Raji (cell line): ENCODE results near the gene PARD3B.

Experiments
- POLR2A ChIP-seq: IDR thresholded peaks from 2 replicates; pipeline ENCODE4 v1.6.1; 2011; ENCODE audit warnings: low read depth, low read length, control low read depth; ENCODE audit not compliant: insufficient read depth

The PARD3B gene

GRCh38 chr2:204771721-204772120 lies 226.4 kb downstream of the PARD3B start:
- TF ChIP-seq POLR2A = no peak

DNA sequence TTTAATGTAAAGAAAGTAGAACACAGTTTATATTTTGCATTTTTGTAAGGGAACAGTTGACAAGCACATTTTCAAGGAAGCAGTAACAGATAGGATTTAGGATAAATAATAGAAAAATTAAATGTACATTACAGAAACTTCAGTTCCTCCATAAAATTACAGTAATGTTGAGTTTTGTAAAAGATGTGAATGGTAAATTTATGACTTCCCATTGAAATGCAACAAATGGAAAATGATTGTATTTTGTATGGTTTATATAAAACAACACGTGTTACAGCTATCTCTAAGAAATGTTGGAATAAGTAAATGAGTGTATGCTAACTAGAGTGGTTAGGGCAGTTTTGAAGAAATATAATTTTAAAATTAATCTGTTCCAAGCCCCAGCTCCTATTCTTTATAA lies 227.3 kb downstream of the PARD3B start:
- TF ChIP-seq POLR2A = no peak

- no peak for TF ChIP-seq POLR2A
Observed at GRCh38 chr2:204775766-204776165, 230.5 kb downstream of the PARD3B start.

DNA sequence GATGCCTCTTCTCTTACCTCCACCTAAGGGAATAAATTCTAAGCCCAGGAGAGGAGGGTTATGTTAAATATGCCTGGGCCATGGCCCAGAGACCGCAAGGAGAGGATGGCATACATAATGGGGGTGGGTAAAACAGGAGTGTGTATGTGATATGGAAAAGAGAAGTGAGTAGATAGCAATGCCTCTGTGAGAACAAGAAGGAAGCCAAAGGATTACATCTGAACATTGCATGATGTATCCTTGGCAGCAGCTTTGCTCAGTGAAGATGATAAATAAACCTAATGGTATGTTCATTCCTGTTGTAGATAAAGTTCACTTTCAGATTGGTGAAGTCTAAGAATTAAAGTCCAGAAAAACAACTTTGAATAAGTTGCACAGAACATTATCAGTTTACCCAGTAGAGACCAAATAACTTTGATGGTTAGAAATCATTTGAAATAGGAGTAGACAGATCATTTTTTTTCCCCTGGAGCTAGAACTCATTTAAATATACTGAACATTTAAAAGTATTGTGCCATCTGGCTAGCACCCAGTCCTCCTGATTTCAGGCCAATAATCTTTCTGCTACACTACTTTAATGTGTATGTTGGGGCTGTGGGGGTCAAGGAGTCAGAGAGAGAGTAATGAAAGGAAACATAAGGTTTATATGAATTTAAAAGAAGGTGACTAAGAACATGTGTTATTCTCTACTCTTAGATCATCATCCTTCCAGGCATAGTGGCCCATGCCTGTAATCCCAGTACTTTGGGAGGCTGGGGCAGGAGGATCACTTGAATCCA lies 231.7 kb downstream of the PARD3B start:
- no peak for TF ChIP-seq POLR2A

DNA sequence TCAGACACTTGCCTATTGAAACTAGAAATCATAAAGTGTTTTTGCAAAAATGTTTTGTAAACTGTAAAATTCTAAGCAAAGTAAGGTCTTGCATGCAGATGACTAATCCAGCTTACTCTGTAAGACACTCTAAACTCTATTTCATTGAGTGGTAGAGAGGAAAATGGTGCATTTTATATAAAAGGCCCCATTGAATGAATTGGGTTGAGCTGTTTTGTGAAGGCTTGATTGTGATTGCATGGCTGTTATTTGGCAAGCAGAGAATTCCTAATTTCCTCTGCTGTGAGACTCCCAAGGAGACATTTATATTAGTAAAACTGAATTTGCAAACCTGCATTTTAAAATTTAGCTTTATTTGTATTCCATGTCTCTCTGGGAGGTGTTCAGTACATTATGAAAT lies 234.5 kb downstream of the PARD3B start:
- no peak for TF ChIP-seq POLR2A

DNA sequence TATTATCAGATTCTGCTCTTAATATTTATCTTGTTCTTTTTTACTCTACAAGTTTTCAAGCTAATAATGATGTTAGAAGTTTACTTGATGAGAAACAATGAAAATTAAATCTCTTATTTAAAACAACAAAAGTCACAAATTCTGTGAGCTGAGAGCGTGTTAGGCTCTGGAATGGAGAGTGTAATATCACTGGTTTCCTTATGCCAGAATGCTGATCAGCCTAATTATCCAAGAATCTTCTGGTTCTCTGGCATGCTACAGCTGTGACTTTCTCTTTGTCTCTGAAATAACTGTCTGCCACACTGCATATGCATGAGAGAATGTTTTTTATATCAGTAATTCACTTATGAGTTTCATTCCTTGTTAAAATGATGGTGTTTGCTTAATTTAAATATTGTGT lies 236.7 kb downstream of the PARD3B start:
- no peak for TF ChIP-seq POLR2A

- TF ChIP-seq POLR2A = no peak
Observed at GRCh38 chr2:204790076-204790475, 244.8 kb downstream of the PARD3B start.

DNA sequence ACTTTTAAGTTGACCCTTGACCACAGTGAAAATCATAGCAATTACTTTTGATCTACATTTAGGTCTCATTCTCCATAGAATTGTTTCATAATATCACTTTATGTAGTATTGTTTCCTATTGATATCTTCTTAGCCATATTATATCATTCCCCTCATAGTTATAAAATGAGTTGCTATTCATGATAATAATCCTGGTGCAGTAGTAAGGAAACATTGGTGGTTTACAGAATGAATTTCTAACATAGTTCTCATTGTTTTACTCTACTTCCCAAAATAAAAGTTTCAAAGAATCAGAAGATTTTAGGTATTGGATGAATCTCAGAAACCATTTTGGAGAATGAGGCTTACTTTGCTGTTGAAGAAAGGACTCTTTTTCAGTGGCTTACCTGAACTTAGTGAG lies 246.0 kb downstream of the PARD3B start:
- no peak for TF ChIP-seq POLR2A

GRCh38 chr2:204794624-204795023 lies 249.3 kb downstream of the PARD3B start:
- TF ChIP-seq POLR2A = no peak

- TF ChIP-seq POLR2A = no peak
Observed at GRCh38 chr2:204795156-204795555, 249.9 kb downstream of the PARD3B start.

- no peak for TF ChIP-seq POLR2A
Observed at GRCh38 chr2:204796581-204796980, 251.3 kb downstream of the PARD3B start.

GRCh38 chr2:204799791-204800190 lies 254.5 kb downstream of the PARD3B start:
- TF ChIP-seq POLR2A = no peak

- TF ChIP-seq POLR2A = no peak
Observed at GRCh38 chr2:204808494-204808893, 263.2 kb downstream of the PARD3B start.

DNA sequence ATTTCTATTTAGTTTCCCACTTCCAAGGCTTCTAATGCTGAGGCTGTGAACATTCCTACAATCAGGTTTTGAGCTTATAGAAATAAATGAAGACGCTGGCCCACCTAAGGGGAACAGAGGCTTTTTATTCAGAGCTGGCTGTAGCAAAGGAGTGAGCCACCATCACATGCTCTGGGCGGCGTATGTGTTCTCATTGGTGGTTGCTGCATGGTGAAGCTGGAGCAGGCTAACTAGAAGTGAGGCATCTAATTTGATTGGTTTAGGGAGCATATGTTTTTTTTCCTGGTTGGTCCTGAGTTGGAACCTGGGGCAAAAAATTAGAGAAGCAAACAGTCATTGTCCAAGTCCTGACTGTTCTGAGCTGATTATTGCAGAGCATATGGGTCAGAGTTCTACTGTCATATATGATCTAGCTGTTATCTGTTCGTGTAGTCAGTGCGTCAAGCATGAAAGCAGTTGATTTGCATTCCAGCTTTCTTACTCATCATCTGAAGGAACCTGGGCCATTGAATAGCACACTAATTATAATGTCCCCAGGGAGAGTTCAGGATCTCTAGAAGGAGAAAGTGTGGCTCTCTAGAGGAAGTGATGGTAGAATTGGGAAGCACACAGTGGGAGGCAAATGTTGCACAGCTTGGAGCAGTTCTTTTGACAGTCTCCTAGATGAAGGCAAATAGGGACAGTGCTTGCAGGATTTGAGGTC lies 279.6 kb downstream of the PARD3B start:
- no peak for TF ChIP-seq POLR2A

DNA sequence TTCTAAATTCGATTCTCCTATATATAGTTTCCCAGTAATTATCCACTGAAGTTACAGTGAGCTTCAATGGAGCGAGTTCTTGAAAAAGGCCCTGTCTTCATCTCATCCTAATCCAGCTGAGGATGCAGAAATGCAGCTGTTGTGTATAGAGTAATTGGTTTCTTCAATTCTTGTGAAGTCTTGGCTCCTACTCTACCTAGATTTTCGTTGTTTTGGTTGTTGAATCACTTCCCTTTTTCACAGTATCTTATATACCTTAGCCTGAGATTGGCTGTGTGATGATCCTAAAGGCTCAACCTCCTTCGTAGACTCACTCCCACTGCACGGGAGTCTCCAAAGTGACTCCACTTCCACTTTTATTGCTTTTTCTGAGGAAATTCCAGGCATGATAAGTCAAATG lies 280.4 kb downstream of the PARD3B start:
- no peak for TF ChIP-seq POLR2A

- TF ChIP-seq POLR2A = no peak
Observed at GRCh38 chr2:204827701-204828590, 282.7 kb downstream of the PARD3B start.

DNA sequence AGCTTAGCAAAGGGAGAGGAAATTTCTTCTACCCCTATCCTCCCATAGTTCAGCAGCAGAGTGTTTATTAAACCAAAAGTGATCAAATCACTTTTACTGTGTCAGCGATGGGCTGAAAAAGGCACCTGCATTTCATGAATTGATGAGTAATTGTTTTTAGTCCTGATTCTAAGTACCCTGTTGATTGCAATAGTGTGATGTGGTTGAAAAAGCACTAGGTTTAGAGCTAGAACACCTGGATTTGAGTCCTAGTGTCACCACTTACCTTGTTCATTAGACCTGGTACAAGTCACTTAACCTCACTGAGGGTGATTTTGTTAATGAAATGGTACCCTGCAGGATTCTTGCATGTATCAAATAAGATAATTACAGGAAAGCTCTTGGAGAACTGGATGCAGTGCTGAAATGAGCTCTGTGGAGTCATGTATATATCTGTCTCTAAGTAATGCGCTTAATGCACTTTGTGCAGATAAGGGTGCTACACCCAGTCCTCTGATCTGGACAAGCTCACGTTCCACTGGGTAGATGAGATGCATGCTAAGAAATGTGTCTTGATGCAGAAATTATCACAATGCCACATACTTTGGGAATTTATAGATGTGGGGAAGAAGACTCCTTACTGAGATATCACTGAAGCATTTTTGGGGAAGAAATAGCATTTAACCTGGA lies 289.6 kb downstream of the PARD3B start:
- no peak for TF ChIP-seq POLR2A
